HG03565 (cell line): ENCODE data around the gene FKBP11.

ENCODE experiments used
- ATAC-seq: cut with Tn5 transposase; IDR thresholded peaks from one replicate; pipeline ENCODE4 v1.9.1; 2021; ENCODE audit warnings: mild to moderate bottlenecking, moderate library complexity; ENCODE audit not compliant: unreplicated experiment

Gene FKBP11

DNA sequence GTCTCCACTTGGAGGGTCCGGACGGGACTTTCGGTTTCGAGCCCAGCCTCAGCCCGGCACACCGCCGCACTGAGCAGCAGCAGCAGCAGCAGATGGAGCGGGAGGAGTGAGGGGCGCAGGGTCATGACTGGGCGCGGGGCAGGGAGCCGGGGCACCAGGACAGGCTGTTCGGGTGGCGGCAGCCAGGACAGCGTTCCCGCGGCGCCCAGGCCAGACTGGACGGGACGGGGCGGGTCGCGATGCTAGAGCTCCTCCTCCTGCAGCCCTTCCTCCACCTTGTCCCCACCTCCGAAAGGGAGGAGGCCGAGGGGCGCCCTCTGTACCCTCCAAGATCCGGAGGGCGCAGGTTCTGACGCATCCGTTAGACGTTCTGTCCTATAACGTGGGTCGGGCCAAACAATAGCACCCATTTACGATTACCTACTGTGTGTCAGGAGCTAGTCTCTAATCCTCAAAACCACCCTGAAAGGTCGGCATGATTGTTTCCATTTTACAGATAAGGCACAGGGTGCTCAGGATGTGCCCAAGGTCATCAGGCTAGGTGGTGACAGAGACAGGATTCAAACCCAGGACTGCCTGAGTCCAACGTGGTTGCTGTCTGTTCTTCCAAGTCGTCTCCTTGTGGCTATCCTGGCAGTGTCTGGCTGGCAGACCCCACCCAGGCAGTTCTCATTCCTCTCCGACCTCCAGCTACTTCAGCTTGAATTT, at the start of gene FKBP11:
FKBP11 (minus strand) TSS at position 189 of the 708 bp plus-strand sequence; CDS start at position 125, 64 bp downstream.
- no peak for ATAC-seq

GRCh38 chr12:48973941-48974673, 48.8 kb upstream of the FKBP11 start:
- ATAC-seq = no peak

- no peak for ATAC-seq
Measured at GRCh38 chr12:48973531-48973930, 48.2 kb upstream of the FKBP11 start.

GRCh38 chr12:48972952-48973483, 47.7 kb upstream of the FKBP11 start:
- no peak for ATAC-seq

DNA sequence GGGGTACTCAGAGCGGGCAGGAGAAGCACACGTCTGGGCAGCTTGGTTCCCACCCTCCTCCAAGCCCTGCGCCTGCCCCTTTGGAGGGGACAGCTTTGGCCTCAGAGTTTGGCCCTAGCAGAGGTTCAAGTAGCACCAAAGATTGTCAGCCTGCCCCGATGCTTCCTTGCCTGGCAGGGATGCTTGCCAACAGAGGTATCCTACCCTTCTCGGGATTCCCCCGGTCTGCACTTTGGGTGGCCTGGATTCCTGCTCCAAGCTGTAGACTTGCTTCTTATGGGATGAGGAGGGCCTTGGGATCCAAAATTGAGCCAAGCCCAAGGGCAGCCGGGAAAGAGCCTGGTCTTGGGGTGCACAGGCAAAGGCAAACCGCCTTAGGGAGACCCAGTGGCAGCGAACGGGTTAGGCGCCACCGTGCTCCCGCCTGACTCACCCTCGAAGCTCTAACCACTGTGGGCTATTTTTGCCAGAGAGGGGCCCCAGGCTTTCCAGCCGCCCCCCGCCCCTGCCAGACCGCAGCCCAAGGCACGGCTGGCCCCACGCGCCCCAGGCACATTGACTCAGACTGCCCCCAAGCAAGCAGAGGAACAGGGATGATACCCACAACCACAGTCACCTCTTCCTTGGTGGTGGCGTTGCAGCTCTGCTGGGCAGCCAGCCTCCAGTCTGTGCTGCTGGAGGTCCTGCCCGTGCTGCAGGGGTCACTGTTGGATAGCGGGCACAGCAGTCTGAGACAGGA, 47.1 kb upstream of the FKBP11 start:
- no peak for ATAC-seq

GRCh38 chr12:48970702-48971334, 45.5 kb upstream of the FKBP11 start:
- ATAC-seq = no peak

DNA sequence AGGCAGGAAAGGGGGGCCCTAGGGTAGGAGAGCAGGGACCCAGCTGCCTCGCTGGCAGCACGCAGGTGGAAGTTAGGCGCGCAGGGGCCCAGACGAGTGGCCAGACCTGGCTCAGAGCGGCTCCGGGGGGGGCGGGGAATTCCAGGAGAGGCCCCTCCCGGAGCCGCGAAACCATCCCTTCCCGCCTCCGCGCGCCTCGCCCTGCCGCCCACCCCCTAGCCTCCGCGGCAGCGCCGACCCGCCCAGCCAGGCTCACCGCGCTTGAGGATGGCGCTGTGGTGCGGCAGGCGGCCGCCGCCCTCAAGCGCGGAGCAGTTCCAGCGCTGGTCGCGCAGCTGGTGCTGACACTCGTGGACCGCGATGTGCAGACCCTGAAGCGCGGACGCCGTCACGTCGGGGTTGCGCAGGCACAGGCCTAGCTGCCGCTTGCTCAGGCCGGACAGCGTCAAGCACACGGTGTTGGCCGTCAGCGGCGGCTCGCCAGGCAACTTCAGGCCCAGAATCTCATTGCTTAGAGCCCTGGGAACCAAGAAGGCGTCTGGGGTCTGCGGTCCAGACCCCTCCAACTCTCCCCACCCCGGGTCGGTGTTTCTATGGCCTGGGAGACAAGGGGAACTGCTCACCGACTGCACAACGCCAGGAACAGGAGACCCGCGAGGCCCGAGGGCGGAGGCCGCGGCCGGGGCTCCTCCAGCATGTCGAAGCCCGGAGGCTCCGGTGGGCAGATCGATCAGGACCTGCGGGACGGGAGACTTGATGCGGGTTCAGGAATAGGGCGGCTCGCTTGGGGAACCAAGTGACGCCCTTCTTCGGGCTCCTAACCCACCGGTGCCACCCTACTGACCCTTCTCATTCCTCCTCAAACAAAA, 44.8 kb upstream of the FKBP11 start:
- no peak for ATAC-seq

- no peak for ATAC-seq
Measured at GRCh38 chr12:48969160-48969771, 44.0 kb upstream of the FKBP11 start.

- ATAC-seq = no peak
Measured at GRCh38 chr12:48968467-48968866, 43.2 kb upstream of the FKBP11 start.

DNA sequence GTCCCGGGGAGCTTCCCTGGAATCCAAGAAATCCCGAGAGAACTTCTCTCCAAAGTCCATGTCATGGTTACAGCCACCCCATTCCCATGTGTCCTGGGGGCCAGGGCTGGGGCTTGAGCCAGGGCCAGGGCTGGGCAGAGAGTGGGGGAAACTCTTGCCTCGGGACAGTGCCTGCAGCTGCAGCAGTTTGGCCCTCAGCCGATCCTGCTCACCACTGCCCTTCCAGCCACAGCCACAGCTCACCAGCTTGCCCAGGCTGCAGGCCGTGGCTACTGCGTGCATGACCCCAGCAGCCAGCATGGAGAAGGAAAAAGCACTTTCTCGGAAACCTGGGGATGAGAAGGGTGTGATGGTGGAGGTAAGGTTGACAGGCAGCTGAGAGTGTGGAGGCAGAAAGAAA, 42.7 kb upstream of the FKBP11 start:
- ATAC-seq = no peak

DNA sequence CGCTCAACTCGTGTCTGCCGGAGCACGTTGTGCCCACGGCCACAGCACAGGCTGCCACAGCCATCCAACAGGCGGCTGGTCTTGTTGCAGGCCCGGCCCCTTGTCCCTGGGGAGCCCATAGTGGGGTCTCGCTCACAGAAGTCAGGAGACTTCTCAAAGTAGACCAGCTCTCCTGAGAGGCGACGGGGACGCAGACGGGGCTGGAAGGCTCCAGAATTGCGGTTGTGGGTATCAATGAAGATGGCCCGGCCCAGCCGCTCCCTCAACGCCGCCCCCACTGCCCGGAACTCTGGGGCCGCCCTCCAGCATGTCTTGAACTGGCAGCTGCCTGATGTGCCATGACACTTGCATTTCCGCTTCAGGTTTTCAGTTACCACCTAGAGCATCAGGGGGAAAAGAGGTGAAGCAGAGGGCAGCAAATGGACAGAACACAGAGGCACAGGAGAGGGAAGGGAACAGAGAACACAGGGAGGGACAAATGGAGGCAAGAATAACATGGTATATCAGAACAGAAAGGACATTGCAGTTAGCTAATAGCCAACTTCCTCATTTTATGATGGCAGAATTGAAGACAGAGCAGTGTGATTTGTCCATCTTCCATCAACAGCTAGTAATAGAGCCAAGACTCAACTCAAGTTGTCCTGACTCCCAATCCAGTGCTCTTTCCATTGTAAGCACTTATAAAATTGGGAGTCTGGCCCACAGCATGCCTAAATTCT, 41.0 kb upstream of the FKBP11 start:
- ATAC-seq = no peak

DNA sequence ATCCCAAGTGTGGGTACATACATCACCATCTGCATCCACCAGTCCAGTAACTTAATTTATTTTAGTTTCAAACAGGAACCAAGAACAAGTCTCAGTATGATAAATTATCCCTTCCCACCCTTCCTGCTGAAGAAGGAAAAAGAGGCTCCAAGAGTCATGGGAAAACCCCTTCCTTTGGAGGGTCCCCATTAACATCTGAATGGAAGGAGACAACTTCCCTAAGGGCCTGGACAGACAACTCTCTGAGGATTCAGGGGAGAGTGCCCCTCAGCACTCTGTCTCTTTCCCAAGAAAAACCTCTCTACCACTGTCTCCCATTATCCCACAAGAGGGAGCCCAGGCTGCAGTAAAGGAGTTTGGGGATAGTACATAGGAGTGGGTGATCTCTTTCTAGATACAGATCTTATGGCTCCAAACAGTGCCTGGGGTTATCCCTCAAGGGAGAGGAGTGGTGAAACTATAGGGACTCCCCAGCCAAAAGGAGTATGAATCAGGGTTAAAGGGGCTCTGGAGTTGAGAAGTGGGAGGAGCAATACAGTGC, 40.1 kb upstream of the FKBP11 start:
- ATAC-seq = no peak

- ATAC-seq = no peak
Measured at GRCh38 chr12:48961801-48962200, 36.5 kb upstream of the FKBP11 start.

DNA sequence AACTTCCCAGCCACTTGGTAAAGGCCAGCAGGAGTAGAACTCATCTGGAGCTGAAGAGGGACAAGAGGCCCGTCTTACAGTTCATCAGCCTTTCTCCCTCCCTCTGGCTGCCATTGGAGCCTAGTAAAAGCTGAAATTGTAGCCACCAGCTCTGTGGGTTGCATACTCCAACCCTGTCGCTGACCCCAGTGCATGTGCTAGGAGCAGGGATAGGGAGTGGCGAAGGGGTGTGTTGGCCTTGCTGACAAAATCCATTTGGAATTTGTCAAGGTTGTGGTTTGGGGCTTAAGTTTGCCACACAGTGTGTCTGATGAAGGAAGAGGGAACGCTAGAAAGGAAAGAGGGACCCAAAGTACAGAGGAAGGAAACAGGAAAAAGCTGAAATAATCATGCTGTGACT, 36.0 kb upstream of the FKBP11 start:
- ATAC-seq = no peak

DNA sequence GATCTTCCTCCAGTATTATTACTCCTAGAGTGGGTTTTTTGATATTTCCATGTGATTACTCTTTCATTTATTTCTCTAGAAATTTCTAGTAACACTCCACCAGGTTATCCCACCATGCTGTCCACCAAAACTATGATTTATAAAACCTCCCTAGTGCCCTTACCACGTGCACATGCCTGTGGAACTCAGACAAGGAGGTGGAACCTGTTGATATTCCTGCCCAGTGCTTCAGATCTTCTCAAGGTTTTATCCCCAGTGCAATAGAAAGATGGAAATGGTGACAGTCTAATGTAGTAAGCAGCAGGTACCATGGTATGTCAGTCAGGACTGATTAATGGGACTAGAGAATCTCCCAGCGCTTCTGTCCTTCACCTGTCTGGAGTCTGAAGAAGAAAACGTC, 35.5 kb upstream of the FKBP11 start:
- ATAC-seq = no peak

- ATAC-seq = no peak
Measured at GRCh38 chr12:48958049-48958388, 32.7 kb upstream of the FKBP11 start.

DNA sequence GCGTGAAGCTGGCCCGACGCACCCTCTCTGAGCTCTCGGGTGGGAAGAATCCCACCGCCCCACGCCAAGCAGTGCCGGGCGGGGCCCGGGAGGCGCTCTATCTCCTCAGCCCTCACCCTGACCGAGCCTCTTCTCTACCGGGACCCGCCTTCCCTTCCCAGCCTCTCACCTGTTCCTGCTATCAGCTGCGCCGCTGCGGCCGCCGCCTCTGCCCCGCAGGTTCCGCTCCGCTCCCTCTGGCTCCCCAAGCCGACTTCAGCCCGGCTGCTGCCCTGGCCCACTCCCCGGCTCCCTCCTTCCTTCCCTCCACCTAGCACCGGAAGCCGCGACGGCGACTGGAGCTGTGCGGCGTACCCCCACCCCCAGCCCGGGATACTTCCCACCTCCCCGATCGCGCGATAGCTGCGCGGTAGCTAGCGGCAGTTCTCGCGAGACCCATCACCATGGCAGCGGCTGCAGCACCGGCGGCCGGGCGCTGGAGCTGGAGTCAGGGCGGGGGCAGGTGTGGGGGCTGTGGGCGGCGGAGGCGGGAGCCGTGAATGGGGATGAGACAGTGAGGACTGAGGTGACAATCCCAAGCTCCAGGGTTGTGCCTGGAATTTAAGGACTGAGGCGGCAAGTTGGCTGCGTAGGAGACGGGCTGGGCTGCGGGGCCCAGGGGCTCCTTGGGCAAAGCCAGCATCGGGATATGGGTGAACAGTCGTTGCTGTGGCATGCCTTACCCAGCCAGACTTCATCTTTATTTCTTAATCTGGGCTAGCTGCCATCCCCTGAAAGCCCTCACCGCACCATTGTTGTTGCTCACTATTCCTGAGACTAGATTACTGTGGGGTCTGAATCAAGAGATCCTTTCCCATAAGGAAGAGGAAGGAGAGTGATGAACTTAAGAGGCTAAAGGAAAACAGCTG, 32.1 kb upstream of the FKBP11 start, which contains the start of gene ARF3:
ARF3 (minus strand) TSS at position 347 of the 908 bp plus-strand sequence. CDS start 16,392 bp downstream, outside the sequence.
- ATAC-seq = peak; percentile 80
